K562 (cell line): ENCODE results near the gene ASIC3. TPM values are rescaled to one million over a fixed set of nuclear protein-coding genes. Genes with fewer than 3 reads are reported as not detected.
"Not testable (repeated sequence)": the region's sequence is repeated elsewhere in the genome, so short reads cannot be mapped to it uniquely, and the experiment has no call there.

Source experiments
- ATF1 ChIP-seq, 2 experiments: fragments of 450-650 bp in 1 of 2; IDR thresholded peaks; 2 replicates each; pipeline ENCODE4 v1.6.1; 2016; ENCODE audit warnings: missing compliant biosample characterization in 1 of 2, missing genetic modification characterization in 1 of 2
- E2F3 ChIP-seq: fragments of 250-450 bp; sonication (Bioruptor Pico); IDR thresholded peaks from 2 replicates; pipeline ENCODE4 v1.4.0; 2020; ENCODE audit warnings: mild to moderate bottlenecking
- FOXA3 ChIP-seq, 2 experiments: fragments of 450-650 bp in 1 of 2; sonication (generic) in 1 of 2; formaldehyde crosslinking; IDR thresholded peaks in 1 of 2; conservative IDR thresholded peaks in 1 of 2; 2 replicates each; pipeline versions ENCODE4 v1.4.0 to v1.8.0; 2020 to 2022; ENCODE audit warnings: mild to moderate bottlenecking in 2 of 2, missing genetic modification reagents in 1 of 2
- FOXK2 ChIP-seq, 2 experiments: fragments of 450-650 bp; IDR thresholded peaks in 1 of 2; conservative IDR thresholded peaks in 1 of 2; 2 replicates each; pipeline ENCODE4 v1.6.1; 2016; ENCODE audit warnings: low read depth in 2 of 2, mild to moderate bottlenecking in 1 of 2
- HDAC2 ChIP-seq: fragments of 450-650 bp; IDR thresholded peaks from 2 replicates; pipeline ENCODE4 v1.6.1; 2016; ENCODE audit warnings: mild to moderate bottlenecking
- HIVEP1 ChIP-seq: fragments of 250-450 bp; sonication (Bioruptor Pico); IDR thresholded peaks from 2 replicates; pipeline ENCODE4 v1.4.0; 2020; ENCODE audit warnings: mild to moderate bottlenecking
- KDM1A ChIP-seq, 2 experiments: fragments of 450-650 bp; IDR thresholded peaks; 2 replicates each; pipeline ENCODE4 v1.6.1; 2016; ENCODE audit warnings: mild to moderate bottlenecking in 2 of 2
- MAFG ChIP-seq: fragments of 450-650 bp; conservative IDR thresholded peaks from 2 replicates; pipeline ENCODE4 v1.6.1; 2016; ENCODE audit warnings: missing genetic modification characterization, missing compliant biosample characterization
- NFE2L1 ChIP-seq: fragments of 450-650 bp; IDR thresholded peaks from 2 replicates; pipeline ENCODE4 v1.6.1; 2016; ENCODE audit warnings: missing genetic modification characterization, low read depth, mild to moderate bottlenecking, missing compliant biosample characterization, moderate library complexity, borderline replicate concordance
- TOE1 ChIP-seq, 2 experiments: fragments of 450-650 bp in 1 of 2; sonication (generic) in 1 of 2; formaldehyde crosslinking in 1 of 2; IDR thresholded peaks; 2 replicates each; pipeline versions ENCODE4 v1.7.1 to v1.8.0; 2016 to 2022; ENCODE audit warnings: borderline replicate concordance in 2 of 2, mild to moderate bottlenecking in 2 of 2, antibody characterized with exemption in 1 of 2, inconsistent platforms in 1 of 2, low read depth in 1 of 2, missing genetic modification reagents in 1 of 2, moderate library complexity in 1 of 2
- ZNF583 ChIP-seq: fragments of 250-450 bp; sonication (Bioruptor Pico); IDR thresholded peaks from 2 replicates; pipeline ENCODE4 v1.4.0; 2020
- polyA plus RNA-seq, 8 experiments: library from polyadenylated mRNA; depleted of rRNA in 4 of 8; stranded (reverse) in 5 of 8; unstranded in 3 of 8; fragments of >200 nt; fragmentation: Nextera tagmentation in 2 of 8; fragmentation: Illumina TruSeq in 1 of 8; extraction: Ambion mirVana in 2 of 8; extraction: Trizol in 1 of 8; gene quantifications; 2 replicates each; pipeline versions ENCODE4 v1.2.1 to v1.2.3, GENCODE V29; 2011 to 2014; ENCODE audit warnings: inconsistent platforms in 1 of 8, missing spikeins in 1 of 8
- total RNA-seq, 7 experiments: library from RNA; depleted of rRNA in 6 of 7; stranded (reverse); fragments of >200 nt in 6 of 7; fragmentation: Illumina TruSeq in 2 of 7; extraction: Trizol in 2 of 7; gene quantifications; 2 replicates each; pipeline versions ENCODE4 v1.2.1 to v1.2.3, GENCODE V29; 2011 to 2021; ENCODE audit warnings: low replicate concordance in 1 of 7
- TF ChIP-seq, protein P1 (sequence below): fragments of 250-450 bp; sonication (Bioruptor Pico); IDR thresholded peaks from 2 replicates; pipeline ENCODE4 v1.5.0; 2020; ENCODE audit warnings: mild to moderate bottlenecking, borderline replicate concordance
- TF ChIP-seq, protein P2 (sequence below): sonication (generic); formaldehyde crosslinking; IDR thresholded peaks from 2 replicates; pipeline ENCODE4 v1.8.1; 2023; ENCODE audit warnings: mild to moderate bottlenecking, missing genetic modification reagents

ASIC3 gene
- total and polyA plus RNA-seq, 9 of the 15 experiments (the other 6 are each of a cell fraction or from before 2014, with no cell fraction given), result 0.11 to 5.0 (median 0.87) TPM

DNA sequence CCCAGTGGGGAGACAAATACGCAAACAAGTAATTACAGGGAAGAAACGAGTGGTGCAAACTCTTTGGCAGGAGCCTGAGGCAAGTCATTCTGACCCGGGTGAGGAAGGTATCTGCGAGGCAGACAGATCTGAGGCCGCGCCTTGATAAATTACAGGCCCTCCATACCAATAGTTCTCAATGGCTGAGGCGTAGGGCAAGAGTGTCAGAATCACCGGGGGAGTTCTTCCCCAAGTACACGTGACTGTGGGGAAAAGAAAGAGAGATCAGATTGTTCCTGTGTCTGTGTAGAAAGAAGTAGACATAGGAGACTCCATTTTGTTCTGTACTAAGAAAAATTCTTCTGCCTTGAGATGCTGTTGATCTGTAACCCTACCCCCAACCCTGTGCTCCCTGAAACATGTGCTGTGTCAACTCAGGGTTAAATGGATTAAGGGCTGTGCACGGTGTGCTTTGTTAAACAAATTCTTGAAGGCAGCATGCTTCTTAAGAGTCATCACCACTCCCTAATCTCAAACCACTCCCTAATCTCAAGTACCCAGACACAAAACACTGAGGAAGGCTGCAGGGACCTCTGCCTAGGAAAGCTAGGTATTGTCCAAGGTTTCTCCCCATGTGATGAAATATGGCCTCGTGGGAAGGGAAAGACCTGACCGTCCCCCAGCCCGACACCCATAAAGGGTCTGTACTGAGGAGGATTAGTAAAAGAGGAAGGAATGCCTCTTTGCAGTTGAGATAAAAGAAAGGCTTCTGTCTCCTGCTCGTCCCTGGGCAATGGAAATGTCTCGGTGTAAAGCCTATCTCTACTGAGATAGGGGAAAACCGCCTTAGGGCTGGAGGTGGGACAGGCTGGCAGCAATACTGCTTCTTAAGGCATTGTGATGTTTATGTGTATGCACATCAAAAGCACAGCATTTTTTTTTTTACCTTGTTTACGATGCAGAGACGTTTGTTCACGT, 21.3 kb upstream of the ASIC3 start (continued):
- TF ChIP-seq ATF1 (CRISPR knock-in tag; IDR thresholded peaks at IDR 0.05); TOE1 (CRISPR knock-in tag; IDR thresholded peaks at IDR 0.05; ENCODE audit: borderline replicate concordance, low read depth): not testable (repeated sequence)
- peak; percentile 72 for TF ChIP-seq ATF1 (tag; IDR thresholded peaks at IDR 0.05)
- TF ChIP-seq FOXA3 (CRISPR knock-in tag; conservative IDR thresholded peaks at IDR 0.05 in 1 of 2, IDR thresholded peaks at IDR 0.05 in 1 of 2), result peak; percentile 30 to 57; a peak in 2 of 4 replicates
- peak; percentile 82 to 88 for TF ChIP-seq KDM1A (IDR thresholded peaks at IDR 0.05)
- TF ChIP-seq HIVEP1 (CRISPR knock-in tag), result peak; percentile 94
- TF ChIP-seq, protein P1, sequence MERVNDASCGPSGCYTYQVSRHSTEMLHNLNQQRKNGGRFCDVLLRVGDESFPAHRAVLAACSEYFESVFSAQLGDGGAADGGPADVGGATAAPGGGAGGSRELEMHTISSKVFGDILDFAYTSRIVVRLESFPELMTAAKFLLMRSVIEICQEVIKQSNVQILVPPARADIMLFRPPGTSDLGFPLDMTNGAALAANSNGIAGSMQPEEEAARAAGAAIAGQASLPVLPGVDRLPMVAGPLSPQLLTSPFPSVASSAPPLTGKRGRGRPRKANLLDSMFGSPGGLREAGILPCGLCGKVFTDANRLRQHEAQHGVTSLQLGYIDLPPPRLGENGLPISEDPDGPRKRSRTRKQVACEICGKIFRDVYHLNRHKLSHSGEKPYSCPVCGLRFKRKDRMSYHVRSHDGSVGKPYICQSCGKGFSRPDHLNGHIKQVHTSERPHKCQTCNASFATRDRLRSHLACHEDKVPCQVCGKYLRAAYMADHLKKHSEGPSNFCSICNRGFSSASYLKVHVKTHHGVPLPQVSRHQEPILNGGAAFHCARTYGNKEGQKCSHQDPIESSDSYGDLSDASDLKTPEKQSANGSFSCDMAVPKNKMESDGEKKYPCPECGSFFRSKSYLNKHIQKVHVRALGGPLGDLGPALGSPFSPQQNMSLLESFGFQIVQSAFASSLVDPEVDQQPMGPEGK (CRISPR knock-in tag), result peak; percentile 85; the same call in 1 of the 2 replicates
- TF ChIP-seq, protein P2, sequence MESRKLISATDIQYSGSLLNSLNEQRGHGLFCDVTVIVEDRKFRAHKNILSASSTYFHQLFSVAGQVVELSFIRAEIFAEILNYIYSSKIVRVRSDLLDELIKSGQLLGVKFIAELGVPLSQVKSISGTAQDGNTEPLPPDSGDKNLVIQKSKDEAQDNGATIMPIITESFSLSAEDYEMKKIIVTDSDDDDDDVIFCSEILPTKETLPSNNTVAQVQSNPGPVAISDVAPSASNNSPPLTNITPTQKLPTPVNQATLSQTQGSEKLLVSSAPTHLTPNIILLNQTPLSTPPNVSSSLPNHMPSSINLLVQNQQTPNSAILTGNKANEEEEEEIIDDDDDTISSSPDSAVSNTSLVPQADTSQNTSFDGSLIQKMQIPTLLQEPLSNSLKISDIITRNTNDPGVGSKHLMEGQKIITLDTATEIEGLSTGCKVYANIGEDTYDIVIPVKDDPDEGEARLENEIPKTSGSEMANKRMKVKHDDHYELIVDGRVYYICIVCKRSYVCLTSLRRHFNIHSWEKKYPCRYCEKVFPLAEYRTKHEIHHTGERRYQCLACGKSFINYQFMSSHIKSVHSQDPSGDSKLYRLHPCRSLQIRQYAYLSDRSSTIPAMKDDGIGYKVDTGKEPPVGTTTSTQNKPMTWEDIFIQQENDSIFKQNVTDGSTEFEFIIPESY (CRISPR knock-in tag), result 0 out of 2 replicates have a peak, but pooled peaks have one; percentile 33
- TF ChIP-seq HDAC2, result 0 out of 2 replicates have a peak, but pooled peaks have one; percentile 87
- TF ChIP-seq ZNF583 (CRISPR knock-in tag), result peak; percentile 98
- TF ChIP-seq E2F3 (CRISPR knock-in tag), result peak; percentile 73; the same call in 1 of the 2 replicates
- TF ChIP-seq MAFG (tag), result peak; percentile 66
- peak; percentile 68 for TF ChIP-seq NFE2L1 (tag)
- TF ChIP-seq TOE1 (IDR thresholded peaks at IDR 0.05; ENCODE audit: borderline replicate concordance), result peak; percentile 68; the same call in 1 of the 2 replicates
- peak; percentile 70 to 74 for TF ChIP-seq FOXK2 (conservative IDR thresholded peaks at IDR 0.05 in 1 of 2, IDR thresholded peaks at IDR 0.05 in 1 of 2; ENCODE audit: low read depth in 2 of 2)
